ENCODE measurements around the gene PTPRG.

GRCh38 chr3:62139957-62140356 lies 578.6 kb downstream of the PTPRG start:
- TF ChIP-seq CTCF (IDR thresholded peaks at IDR 0.05) (no peak), POLR2A (IDR thresholded peaks at IDR 0.05) (no peak)
